Spleen (tissue), 11 donors: ENCODE measurements around the gene NUDCD2. TPM values are rescaled to one million over a fixed set of nuclear protein-coding genes. Genes with fewer than 3 reads are reported as not detected.

ENCODE experiments used
- DNase-seq: peaks from one replicate; pipeline ENCODE4 v3.0.0-alpha.2; 2020
- H3K27ac ChIP-seq, 8 donors: fragments of 200-600 bp; sonication (generic) in 7 of 8; 1 replicate in 4 of 8; 2 replicates in 4 of 8; pipeline versions ENCODE4 v1.5.0 to v1.8.0; 2016 to 2021; ENCODE audit warnings: inconsistent platforms in 4 of 8, mild to moderate bottlenecking in 4 of 8, moderate library complexity in 1 of 8
- H3K27me3 ChIP-seq, 7 donors: fragments of 200-600 bp; sonication (generic) in 6 of 7; replicated peaks in 1 of 7; 1 replicate in 4 of 7; 2 replicates in 3 of 7; pipeline versions ENCODE4 v1.5.0 to v1.8.0; 2016 to 2021; ENCODE audit warnings: inconsistent platforms in 3 of 7, mild to moderate bottlenecking in 1 of 7
- H3K36me3 ChIP-seq, 6 donors: fragments of 200-600 bp; sonication (generic) in 5 of 6; 1 replicate in 4 of 6; 2 replicates in 2 of 6; pipeline versions ENCODE4 v1.5.0 to v1.8.0; 2016 to 2021; ENCODE audit warnings: inconsistent platforms in 2 of 6
- H3K4me1 ChIP-seq, 6 donors: fragments of 200-600 bp; sonication (generic) in 5 of 6; 1 replicate in 3 of 6; 2 replicates in 3 of 6; pipeline versions ENCODE4 v1.5.0 to v1.8.0; 2016 to 2021; ENCODE audit warnings: inconsistent platforms in 3 of 6
- H3K4me3 ChIP-seq, 8 donors: fragments of 200-600 bp; sonication (generic) in 7 of 8; 1 replicate in 4 of 8; 2 replicates in 4 of 8; pipeline versions ENCODE4 v1.5.0 to v1.8.0; 2016 to 2021; ENCODE audit warnings: inconsistent platforms in 4 of 8, mild to moderate bottlenecking in 4 of 8, moderate library complexity in 2 of 8
- H3K9me3 ChIP-seq, 8 donors: fragments of 200-600 bp; sonication (generic) in 7 of 8; 1 replicate in 4 of 8; 2 replicates in 4 of 8; pipeline versions ENCODE4 v1.5.0 to v1.8.0; 2016 to 2021; ENCODE audit warnings: inconsistent platforms in 4 of 8
- CTCF ChIP-seq, 11 experiments: fragments of 200-600 bp in 7 of 11; fragments of 450-650 bp in 4 of 11; sonication (generic) in 4 of 11; IDR thresholded peaks in 8 of 11; conservative IDR thresholded peaks in 3 of 11; 1 replicate in 7 of 11; 2 replicates in 4 of 11; pipeline versions ENCODE4 v1.4.0 to v1.8.0; 2016 to 2021; ENCODE audit warnings: antibody characterized with exemption in 11 of 11, inconsistent platforms in 4 of 11, mild to moderate bottlenecking in 1 of 11
- POLR2A ChIP-seq, 3 donors: fragments of 450-650 bp; IDR thresholded peaks; one replicate each; pipeline ENCODE4 v1.5.1; 2017; ENCODE audit warnings: antibody characterized with exemption in 3 of 3, mild to moderate bottlenecking in 1 of 3
- POLR2AphosphoS5 ChIP-seq, 3 donors: sonication (generic); formaldehyde crosslinking; IDR thresholded peaks; one replicate each; pipeline ENCODE4 v1.5.1; 2017; ENCODE audit warnings: antibody characterized with exemption in 3 of 3
- WGBS, 5 donors: extraction: QIAGEN DNeasy Blood & Tissue Kit in 3 of 5; methylation state at CpG; one replicate each; pipeline versions ENCODE4 v1.1.5 to v1.1.7; 2013 to 2018; 5-methylcytosine and 5-hydroxymethylcytosine counted together
- intact Hi-C: fragments of 100-400 bp; cut with DNase I; formaldehyde crosslinking; loops from one replicate; pipeline ENCODE4 v1.15.0; 2023; ENCODE audit warnings: low total_unique reads
- polyA plus RNA-seq, 3 donors: library from polyadenylated mRNA; stranded (reverse); fragments of 200-250 nt; gene quantifications; one replicate each; pipeline ENCODE4 v1.2.1, GENCODE V29; 2013
- total RNA-seq, 7 donors: library from RNA; depleted of rRNA in 3 of 7; stranded (reverse); fragments of >200 nt in 3 of 7; fragmentation: NEBNext Ultra II Directional in 4 of 7; extraction: Animal tissue kit (Norgen Biotek cat#: 25700) in 4 of 7; gene quantifications; one replicate each; pipeline versions ENCODE4 v1.1.0 to v1.2.1, GENCODE V29; 2016 to 2021
- donor health status: healthy with polysubstance abuse.
- donor health status: DM: no; HTN: no; CAD: no; lungs with moderate emphysema.
- donor health status: DM: no; HTN: no; CAD: no.
- donor health status: Bipolar disorder and iron deficiency.
- donor health status: healthy.
- donor health status: DM: no; HTN: no; CAD: no.
- donor health status: DM: yes; HTN: yes; CAD: no.

Gene NUDCD2
- total and polyA plus RNA-seq, 10 donors, result 5.8 to 25.9 (median 11.1) TPM

GRCh38 chr5:163439092-163439425 lies 20.8 kb downstream of the NUDCD2 start:
- H3K27ac ChIP-seq, result no peak overlapping the region
- peaks cover 12 to 44% (median 32%) of the 10 kb centered on the region in 6 donors for H3K4me1 ChIP-seq
- no peak for DNase-seq
- TF ChIP-seq POLR2A (IDR thresholded peaks at IDR 0.05) (no peak), CTCF (IDR thresholded peaks at IDR 0.05 in 8 of 11, conservative IDR thresholded peaks at IDR 0.05 in 3 of 11) (no peak), POLR2AphosphoS5 (IDR thresholded peaks at IDR 0.05) (no peak)
- peak overlapping the region in 4 of 8 donors; percentile 61 to 97 (median 82) for H3K4me3 ChIP-seq
- H3K27me3 ChIP-seq, result no peaks in the 10 kb centered on the region
- intact Hi-C loops, result no loop called here
- WGBS, 5 donors, result 30 to 51% (median 47%) methylated on average over 2 of the region's 2 CpGs
- H3K9me3 ChIP-seq, result no peaks in the 10 kb centered on the region
- H3K36me3 ChIP-seq, result peaks cover 0 to 46% (median 29%) of the 10 kb centered on the region in 6 donors

- Histone ChIP-seq H3K36me3 (peaks cover 0 to 31% (median 17%) of the 10 kb centered on the region in 6 donors), H3K4me3 (peak within 1 kb of the TSS; percentile 61 to 97 (median 78)), H3K4me1 (peaks cover 12 to 44% (median 32%) of the 10 kb centered on the region in 6 donors), H3K27me3 (no peaks in the 10 kb centered on the region), H3K27ac (peak within 1 kb of the TSS; percentile 86 to 96 (median 92)), H3K9me3 (no peaks in the 10 kb centered on the region)
- TF ChIP-seq POLR2AphosphoS5 (IDR thresholded peaks at IDR 0.05) (peak; percentile 94 to 96 (median 94)), POLR2A (IDR thresholded peaks at IDR 0.05) (peak in 2 of 3 donors; percentile 10 to 30), CTCF (IDR thresholded peaks at IDR 0.05 in 8 of 11, conservative IDR thresholded peaks at IDR 0.05 in 3 of 11) (peak in 3 of 11 experiments; percentile 13 to 28 (median 21))
- DNase-seq, result peak; percentile 97
- WGBS, 5 donors, result 0 to 1% (median 0%) methylated on average over 17 to 51 of the region's 51 CpGs
- intact Hi-C loops, result no loop called here
Observed at GRCh38 chr5:163437309-163438182, 22.4 kb downstream of the NUDCD2 start, which contains the start of gene CCNG1. TSS of gene CCNG1 (plus strand) at chr5:163437595. CDS start at chr5:163439257, 1,662 bp downstream.

GRCh38 chr5:163437011-163437308 lies 22.9 kb downstream of the NUDCD2 start:
- intact Hi-C loops, result no loop called here
- 1 to 6% (median 3%) methylated on average over 6 of the region's 6 CpGs for WGBS, 5 donors
- Histone ChIP-seq H3K27ac (peak overlapping the region in 7 of 8 donors; percentile 88 to 96 (median 92)), H3K4me3 (peak overlapping the region in 7 of 8 donors; percentile 61 to 97 (median 79)), H3K36me3 (peaks cover 0 to 25% (median 11%) of the 10 kb centered on the region in 6 donors), H3K4me1 (peaks cover 12 to 44% (median 32%) of the 10 kb centered on the region in 6 donors), H3K9me3 (no peaks in the 10 kb centered on the region), H3K27me3 (no peaks in the 10 kb centered on the region)
- TF ChIP-seq POLR2AphosphoS5 (IDR thresholded peaks at IDR 0.05) (no peak), POLR2A (IDR thresholded peaks at IDR 0.05) (peak in 1 of 3 donors; percentile 18)
- no peak for DNase-seq

- peak overlapping the region in 7 of 8 donors; percentile 88 to 96 (median 92) for H3K27ac ChIP-seq
- peaks cover 12 to 43% (median 32%) of the 10 kb centered on the region in 6 donors for H3K4me1 ChIP-seq
- DNase-seq, result no peak
- H3K36me3 ChIP-seq, result peaks cover 0 to 20% (median 7%) of the 10 kb centered on the region in 6 donors
- H3K9me3 ChIP-seq, result no peaks in the 10 kb centered on the region
- 78 to 82% (median 80%) methylated on average over 4 of the region's 4 CpGs for WGBS, 5 donors
- H3K4me3 ChIP-seq, result peak overlapping the region in 4 of 8 donors; percentile 61 to 97 (median 82)
- no peaks in the 10 kb centered on the region for H3K27me3 ChIP-seq
- no peak for TF ChIP-seq POLR2AphosphoS5 (IDR thresholded peaks at IDR 0.05)
- TF ChIP-seq CTCF (IDR thresholded peaks at IDR 0.05 in 8 of 11, conservative IDR thresholded peaks at IDR 0.05 in 3 of 11), result no peak
- TF ChIP-seq POLR2A (IDR thresholded peaks at IDR 0.05), result no peak
- intact Hi-C loops, result no loop called here
Observed at GRCh38 chr5:163436515-163436914, 23.4 kb downstream of the NUDCD2 start.
